Body of pancreas (tissue), 4 donors: ENCODE results near the gene B4GALT2. TPM values are rescaled to one million over a fixed set of nuclear protein-coding genes. Genes with fewer than 3 reads are reported as not detected.

Experiments used
- ATAC-seq: fragments of 150-250 bp; one replicate; pipeline ENCODE4 v1.9.1; 2016
- DNase-seq, 4 donors: peaks; one replicate each; pipeline ENCODE4 v3.0.0-alpha.2; 2019
- H3K27ac ChIP-seq, 4 donors: fragments of 200-600 bp; sonication (generic); 1 replicate in 3 of 4; 2 replicates in 1 of 4; pipeline versions ENCODE4 v1.5.1 to v1.6.1; 2016 to 2019; ENCODE audit warnings: mild to moderate bottlenecking in 1 of 4, mixed read lengths in 1 of 4, moderate library complexity in 1 of 4
- H3K27me3 ChIP-seq, 2 donors: fragments of 200-600 bp; sonication (generic); one replicate each; pipeline ENCODE4 v1.6.0; 2016; ENCODE audit warnings: mild to moderate bottlenecking in 1 of 2
- H3K36me3 ChIP-seq, 2 donors: fragments of 200-600 bp; sonication (generic); replicated peaks in 1 of 2; 2 replicates each; pipeline ENCODE4 v1.5.1; 2016; ENCODE audit warnings: low read depth in 2 of 2; ENCODE audit not compliant: insufficient read depth in 1 of 2
- H3K4me1 ChIP-seq: fragments of 200-600 bp; sonication (generic); one replicate; pipeline ENCODE4 v1.6.0; 2016
- H3K4me3 ChIP-seq, 2 donors: fragments of 200-600 bp; sonication (generic); 1 replicate in 1 of 2; 2 replicates in 1 of 2; pipeline ENCODE4 v1.5.1; 2016 to 2019
- H3K9me3 ChIP-seq, 3 donors: fragments of 200-600 bp; sonication (generic); 1 replicate in 2 of 3; 2 replicates in 1 of 3; pipeline ENCODE4 v1.5.1; 2016
- CTCF ChIP-seq, 7 experiments: fragments of 450-650 bp in 4 of 7; fragments of 200-600 bp in 3 of 7; sonication (generic) in 3 of 7; IDR thresholded peaks; one replicate each; pipeline ENCODE4 v1.5.1; 2016 to 2019; ENCODE audit warnings: antibody characterized with exemption in 7 of 7
- POLR2A ChIP-seq, 3 donors: fragments of 450-650 bp; IDR thresholded peaks; one replicate each; pipeline ENCODE4 v1.6.1; 2016; ENCODE audit warnings: antibody characterized with exemption in 3 of 3, mild to moderate bottlenecking in 2 of 3
- WGBS, 2 donors: methylation state at CpG; one replicate each; pipeline ENCODE4 v1.1.5; 2017; 5-methylcytosine and 5-hydroxymethylcytosine counted together
- intact Hi-C: fragments of 100-400 bp; cut with DNase I; formaldehyde crosslinking; loops from one replicate; pipeline ENCODE4 v1.15.1; 2023
- total RNA-seq, 2 donors: library from RNA; depleted of rRNA; stranded (reverse); fragments of >200 nt; gene quantifications; one replicate each; pipeline ENCODE4 v1.1.0, GENCODE V29; 2016

The B4GALT2 gene
- total RNA-seq, 2 donors from 2014 or later, result 18.2 to 29.3 TPM

GRCh38 chr1:43991476-43992231 lies 12.6 kb downstream of the B4GALT2 start, which contains the start of gene CCDC24:
TSS of gene CCDC24 (plus strand) at chr1:43991599. CDS start at chr1:43991879, 280 bp downstream.
- H3K27ac ChIP-seq, result peak within 1 kb of the TSS; percentile 79 to 89 (median 84)
- peak within 1 kb of the TSS; percentile 38 to 65 for H3K4me3 ChIP-seq
- peaks cover 19% of the 10 kb centered on the region for H3K4me1 ChIP-seq
- 1% methylated on average over 33 to 65 of the region's 66 CpGs for WGBS, 2 donors
- H3K27me3 ChIP-seq, result no peaks in the 10 kb centered on the region
- TF ChIP-seq CTCF (IDR thresholded peaks at IDR 0.05), result peak in 4 of 7 experiments; percentile 10 to 21 (median 11)
- peak; percentile 39 to 73 (median 61) for TF ChIP-seq POLR2A (IDR thresholded peaks at IDR 0.05)
- peak; percentile 88 to 93 (median 90) for DNase-seq
- H3K9me3 ChIP-seq, result no peaks in the 10 kb centered on the region
- H3K36me3 ChIP-seq, result no peaks in the 10 kb centered on the region
- intact Hi-C loops, result no loop called here
- ATAC-seq, result peak; percentile 84

GRCh38 chr1:43992232-43992995 lies 13.4 kb downstream of the B4GALT2 start:
- intact Hi-C loops, result no loop called here
- peak overlapping the region; percentile 38 to 65 for H3K4me3 ChIP-seq
- no peak for DNase-seq
- peaks cover 19% of the 10 kb centered on the region for H3K4me1 ChIP-seq
- peak overlapping the region; percentile 79 to 89 (median 84) for H3K27ac ChIP-seq
- no peaks in the 10 kb centered on the region for H3K27me3 ChIP-seq
- no peaks in the 10 kb centered on the region for H3K36me3 ChIP-seq
- ATAC-seq, result no peak
- TF ChIP-seq CTCF (IDR thresholded peaks at IDR 0.05) (no peak), POLR2A (IDR thresholded peaks at IDR 0.05) (no peak)
- WGBS, 2 donors, result 31 to 47% methylated on average over 6 to 11 of the region's 11 CpGs
- no peaks in the 10 kb centered on the region for H3K9me3 ChIP-seq

GRCh38 chr1:43993206-43993914 lies 14.3 kb downstream of the B4GALT2 start:
- no peak for ATAC-seq
- H3K4me1 ChIP-seq, result peaks cover 19% of the 10 kb centered on the region
- TF ChIP-seq POLR2A (IDR thresholded peaks at IDR 0.05) (no peak), CTCF (IDR thresholded peaks at IDR 0.05) (no peak)
- H3K9me3 ChIP-seq, result no peaks in the 10 kb centered on the region
- no peak overlapping the region for H3K4me3 ChIP-seq
- no peaks in the 10 kb centered on the region for H3K36me3 ChIP-seq
- intact Hi-C loops, result no loop called here
- 91 to 93% methylated on average over 9 of the region's 9 CpGs for WGBS, 2 donors
- DNase-seq, result no peak
- peak overlapping the region in 1 of 4 donors; percentile 84 for H3K27ac ChIP-seq
- H3K27me3 ChIP-seq, result no peaks in the 10 kb centered on the region

DNA sequence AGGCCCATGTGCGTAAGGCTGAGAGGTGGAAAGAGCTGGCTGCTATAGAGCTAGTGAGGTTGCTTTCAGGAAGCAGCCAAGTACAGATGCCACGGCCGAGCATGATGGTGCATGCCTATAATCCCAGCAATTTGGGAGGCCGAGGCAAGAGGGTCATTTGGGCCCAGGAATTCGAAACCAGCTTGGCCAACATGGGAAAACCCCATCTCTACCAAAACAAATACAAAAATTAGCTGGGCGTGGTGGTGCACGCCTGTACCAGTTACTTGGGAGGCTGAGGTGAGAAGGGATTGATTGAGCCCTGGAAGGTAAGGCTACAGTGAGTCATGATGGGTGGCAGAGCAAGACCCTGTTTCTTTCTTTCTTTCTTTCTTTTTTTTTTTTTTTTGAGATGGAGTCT lies 15.1 kb downstream of the B4GALT2 start:
- Histone ChIP-seq H3K4me1 (peaks cover 19% of the 10 kb centered on the region), H3K27ac (no peak overlapping the region), H3K9me3 (no peaks in the 10 kb centered on the region), H3K36me3 (no peaks in the 10 kb centered on the region), H3K4me3 (no peak overlapping the region), H3K27me3 (no peaks in the 10 kb centered on the region)
- ATAC-seq (no peak), DNase-seq (no peak)
- WGBS, 2 donors, result 87 to 92% methylated on average over 7 of the region's 7 CpGs
- no peak for TF ChIP-seq CTCF (IDR thresholded peaks at IDR 0.05)
- no peak for TF ChIP-seq POLR2A (IDR thresholded peaks at IDR 0.05)
- intact Hi-C loops, result no loop called here
